GM12873 (cell line): ENCODE results near the gene LENEP.

Experiments
- CTCF ChIP-seq: IDR thresholded peaks from 2 replicates; pipeline ENCODE4 v1.5.1; 2012; ENCODE audit warnings: low read depth, mild to moderate bottlenecking, moderate library complexity, low read length, control low read depth; ENCODE audit not compliant: insufficient read depth; ENCODE audit errors: missing control alignments

Gene LENEP

GRCh38 chr1:155017946-155018316, 24.5 kb downstream of the LENEP start:
- TF ChIP-seq CTCF: no peak

DNA sequence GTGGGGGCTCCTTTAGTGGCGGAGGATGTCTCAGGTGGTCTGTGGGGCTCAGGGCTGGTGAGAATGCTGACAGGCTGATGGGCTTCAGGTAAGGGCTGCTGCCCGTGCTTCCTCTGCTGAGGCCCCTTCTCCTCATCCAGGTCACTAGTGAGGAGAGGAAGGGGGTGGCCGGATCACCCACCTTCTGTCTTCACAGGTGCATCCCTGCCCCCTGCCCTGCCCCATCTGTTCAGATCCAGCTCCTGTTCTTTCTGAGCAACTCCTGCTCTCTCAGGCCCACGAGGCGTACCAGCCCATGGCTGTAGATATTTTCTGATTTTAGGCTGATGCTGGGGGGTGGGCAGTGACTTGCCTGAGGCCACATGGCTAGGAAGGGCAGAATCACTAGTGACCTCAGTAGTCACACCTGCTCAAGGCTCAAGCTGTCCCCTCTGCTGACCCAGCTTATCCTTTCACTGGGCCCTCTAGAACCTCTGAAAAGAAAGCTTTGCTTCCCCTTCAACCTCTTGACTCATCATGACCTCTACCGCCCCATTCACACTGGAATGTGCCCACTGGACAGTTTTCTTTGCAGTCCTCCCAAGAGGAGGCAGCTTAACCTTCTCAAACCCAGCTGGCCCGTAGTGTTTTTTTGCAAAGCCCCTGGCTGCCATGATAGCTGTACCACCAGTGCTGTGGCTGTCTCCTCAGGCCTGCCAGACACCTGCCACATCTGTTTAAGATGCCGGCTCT, 25.4 kb downstream of the LENEP start:
- TF ChIP-seq CTCF: no peak

- TF ChIP-seq CTCF: no peak
These were observed 26.2 kb downstream of the LENEP start for GRCh38 chr1:155019377-155020245.

GRCh38 chr1:155022136-155022926, 28.9 kb downstream of the LENEP start:
- TF ChIP-seq CTCF: no peak

DNA sequence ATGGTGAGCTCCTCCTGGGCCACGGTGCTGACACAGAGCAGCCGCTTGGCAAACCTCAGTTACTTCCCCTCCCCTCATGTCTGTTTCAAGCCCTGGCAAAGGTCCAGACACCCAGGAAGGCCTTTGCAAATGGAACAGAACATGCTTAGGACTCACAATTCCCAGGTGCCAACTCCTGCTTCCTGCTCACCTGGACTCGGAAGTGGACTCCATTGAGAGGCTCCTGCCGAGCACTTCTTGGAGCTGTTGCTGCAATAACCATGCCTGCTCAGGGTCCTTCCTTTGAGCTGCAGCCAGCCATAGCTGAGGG, 29.5 kb downstream of the LENEP start:
- no peak for TF ChIP-seq CTCF

DNA sequence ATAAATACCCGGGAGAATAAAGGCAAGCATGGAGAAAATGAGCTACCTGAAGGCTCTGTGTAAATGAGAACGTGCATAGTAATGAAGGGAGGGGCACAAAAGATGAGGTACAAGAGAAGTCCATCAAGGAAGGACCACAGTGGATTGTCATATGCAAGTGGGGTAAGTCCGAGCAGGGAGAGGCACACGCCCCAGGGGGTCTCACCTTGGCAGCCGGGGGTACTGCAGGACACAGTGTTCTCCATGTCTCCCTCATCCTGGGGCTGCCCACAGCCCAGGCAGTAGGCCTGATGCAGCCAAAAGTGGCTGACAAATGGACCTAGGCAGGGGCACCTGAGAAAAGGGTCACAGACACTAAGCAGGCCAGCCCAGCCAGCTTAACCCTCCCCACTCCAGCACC, 30.2 kb downstream of the LENEP start:
- no peak for TF ChIP-seq CTCF

GRCh38 chr1:155024315-155024714, 30.9 kb downstream of the LENEP start:
- TF ChIP-seq CTCF: no peak
